PC-3 (cell line): ENCODE data around the gene ATP11C.
"Not testable (repeated sequence)": the region's sequence is repeated elsewhere in the genome, so short reads cannot be mapped to it uniquely, and the experiment has no call there.

Experiments used
- CTCF ChIP-seq: fragments of 300-600 bp; sonication (generic); conservative IDR thresholded peaks from 2 replicates; pipeline ENCODE4 v1.5.1; 2017; ENCODE audit warnings: antibody characterized with exemption, low read depth, mild to moderate bottlenecking, low read length
- EZH2 ChIP-seq: fragments of 300-600 bp; sonication (generic); IDR thresholded peaks from one replicate; pipeline ENCODE4 v1.6.1; 2017; ENCODE audit warnings: antibody characterized with exemption, mild to moderate bottlenecking, low read length; ENCODE audit not compliant: unreplicated experiment

- not testable (repeated sequence) for TF ChIP-seq EZH2, CTCF
Observed at GRCh38 chrX:139836335-139836734, 96.5 kb downstream of the ATP11C start.
